IPS DF 19.7 (cell line): ENCODE results near the gene ABHD16A.

Experiments
- DNase-seq: peaks from one replicate; pipeline ENCODE4 v3.0.0-alpha.2; 2013; ENCODE audit warnings: low read depth, low spot score

ABHD16A gene

GRCh38 chr6:31730631-31731086, 27.5 kb upstream of the ABHD16A start:
- DNase-seq = no peak

GRCh38 chr6:31729979-31730630, 27.0 kb upstream of the ABHD16A start:
- no peak for DNase-seq

- DNase-seq = no peak
Observed at GRCh38 chr6:31729515-31729978, 26.4 kb upstream of the ABHD16A start.

GRCh38 chr6:31728767-31729514, 25.8 kb upstream of the ABHD16A start, which contains the start of gene DDAH2:
Gene DDAH2 (minus strand): TSS chr6:31729299. CDS start chr6:31729161, 138 bp downstream.
- DNase-seq = no peak

DNA sequence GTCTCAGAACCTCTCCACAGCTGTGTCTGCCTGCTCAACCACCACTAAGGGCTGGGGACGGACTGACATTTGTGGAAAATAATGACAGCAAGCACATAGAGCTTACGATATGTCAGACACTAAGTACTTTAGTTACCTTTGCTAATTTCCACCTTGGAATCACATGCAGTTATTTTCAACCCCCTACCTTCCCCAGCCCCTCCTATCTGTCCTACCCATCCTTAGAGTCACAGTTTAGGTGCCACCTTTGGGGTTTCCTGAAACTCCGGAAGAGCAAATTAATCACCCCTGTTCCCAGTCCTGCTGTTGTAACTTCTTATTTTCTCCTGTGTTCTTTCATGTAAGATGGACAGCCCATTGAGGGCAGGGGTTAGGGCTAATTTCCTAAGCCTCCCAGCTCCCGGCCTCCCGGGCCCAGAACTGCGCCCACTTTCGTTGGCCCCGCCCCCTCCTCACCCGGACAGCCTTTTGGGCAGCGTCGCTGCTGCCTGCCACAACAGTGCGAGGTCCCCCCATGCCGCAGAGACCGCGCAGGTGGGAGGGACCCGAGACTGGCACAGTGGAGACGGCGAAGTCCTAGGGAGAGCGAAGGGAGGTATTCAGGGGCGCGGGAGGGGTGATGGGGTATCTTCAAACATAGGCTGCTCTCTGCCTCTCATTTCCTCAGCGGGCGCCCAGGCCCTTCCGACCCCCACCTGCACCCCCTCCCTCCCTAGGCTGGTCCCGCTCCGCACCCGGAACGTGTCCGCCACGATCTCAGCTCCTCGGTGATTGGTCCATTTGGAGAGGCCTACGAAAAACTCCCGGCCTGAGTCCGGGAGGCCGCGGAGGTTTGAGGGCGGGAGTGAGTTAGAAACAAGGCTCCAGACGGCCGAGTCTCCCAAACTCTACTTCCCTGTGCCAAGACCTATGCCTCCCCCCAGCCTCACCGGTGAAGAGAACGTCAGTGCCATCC, 24.9 kb upstream of the ABHD16A start:
- no peak for DNase-seq

GRCh38 chr6:31727034-31727716, 24.1 kb upstream of the ABHD16A start:
- DNase-seq = no peak

- DNase-seq = no peak
Observed at GRCh38 chr6:31725502-31726350, 22.6 kb upstream of the ABHD16A start.

DNA sequence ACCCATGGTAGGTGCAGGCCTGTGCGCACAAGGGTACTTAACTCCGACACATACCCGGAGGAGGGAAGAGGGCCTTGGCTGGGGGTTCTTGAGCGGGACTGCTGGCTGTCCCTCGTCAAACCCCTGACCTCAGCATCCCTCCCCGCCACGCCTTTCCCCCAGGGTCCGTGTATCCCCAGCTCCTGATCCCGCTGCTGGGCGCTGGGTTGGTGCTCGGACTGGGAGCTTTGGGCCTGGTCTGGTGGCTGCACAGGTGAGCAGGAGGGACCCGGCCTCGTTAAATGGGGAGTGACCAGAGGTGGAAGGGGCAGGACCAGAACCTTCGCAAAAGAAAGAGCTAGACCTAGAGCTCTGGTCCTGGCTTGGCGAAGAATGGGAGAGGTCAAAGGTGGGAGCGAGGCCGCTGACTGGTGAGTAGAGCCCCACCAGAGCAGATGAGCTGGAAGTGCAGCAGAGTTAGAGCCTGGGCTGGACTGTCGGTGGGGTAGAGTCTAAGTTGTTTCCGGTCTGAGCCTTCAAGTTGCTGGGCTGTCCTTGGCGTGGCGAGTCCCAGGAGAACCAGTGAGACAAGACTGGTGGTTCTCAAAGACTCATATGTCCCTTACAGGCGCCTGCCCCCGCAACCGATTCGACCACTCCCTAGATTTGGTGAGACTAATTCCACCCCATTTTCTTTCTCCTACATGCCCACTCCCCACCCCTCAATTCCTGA, 21.0 kb upstream of the ABHD16A start:
- no peak for DNase-seq

GRCh38 chr6:31723245-31723979, 20.3 kb upstream of the ABHD16A start, which contains the start of gene MPIG6B:
Gene MPIG6B (plus strand): TSS chr6:31723373. CDS start chr6:31723384, 11 bp downstream.
- DNase-seq = no peak

DNA sequence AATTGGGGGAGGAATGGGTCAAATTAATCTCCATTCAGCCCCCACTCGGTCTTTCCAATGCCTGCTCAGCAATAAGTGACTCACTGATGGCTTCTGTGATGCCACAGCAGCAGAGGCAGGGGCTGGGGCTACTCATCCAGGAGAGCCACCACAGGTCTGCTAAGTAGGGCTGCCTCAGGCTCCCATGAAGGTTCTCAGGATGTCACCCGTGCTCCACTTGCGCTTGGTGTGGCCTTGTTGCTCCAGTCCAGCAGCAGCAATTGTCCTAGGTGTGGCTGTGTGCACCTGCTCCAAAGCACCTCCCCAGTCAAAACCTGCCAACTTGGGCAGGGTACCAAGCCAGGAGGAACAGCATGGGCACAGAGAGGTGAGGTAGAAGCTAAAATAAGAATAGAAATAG, 19.0 kb upstream of the ABHD16A start:
- DNase-seq = no peak

GRCh38 chr6:31721351-31722020, 18.4 kb upstream of the ABHD16A start, which contains the start of gene LY6G6C:
Gene LY6G6C (minus strand): TSS chr6:31721746. CDS start chr6:31721679, 67 bp downstream.
- no peak for DNase-seq

GRCh38 chr6:31720196-31720770, 17.2 kb upstream of the ABHD16A start:
- no peak for DNase-seq

GRCh38 chr6:31719001-31719400, 15.9 kb upstream of the ABHD16A start:
- DNase-seq = no peak

- no peak for DNase-seq
Observed at GRCh38 chr6:31718265-31718664, 15.1 kb upstream of the ABHD16A start.

DNA sequence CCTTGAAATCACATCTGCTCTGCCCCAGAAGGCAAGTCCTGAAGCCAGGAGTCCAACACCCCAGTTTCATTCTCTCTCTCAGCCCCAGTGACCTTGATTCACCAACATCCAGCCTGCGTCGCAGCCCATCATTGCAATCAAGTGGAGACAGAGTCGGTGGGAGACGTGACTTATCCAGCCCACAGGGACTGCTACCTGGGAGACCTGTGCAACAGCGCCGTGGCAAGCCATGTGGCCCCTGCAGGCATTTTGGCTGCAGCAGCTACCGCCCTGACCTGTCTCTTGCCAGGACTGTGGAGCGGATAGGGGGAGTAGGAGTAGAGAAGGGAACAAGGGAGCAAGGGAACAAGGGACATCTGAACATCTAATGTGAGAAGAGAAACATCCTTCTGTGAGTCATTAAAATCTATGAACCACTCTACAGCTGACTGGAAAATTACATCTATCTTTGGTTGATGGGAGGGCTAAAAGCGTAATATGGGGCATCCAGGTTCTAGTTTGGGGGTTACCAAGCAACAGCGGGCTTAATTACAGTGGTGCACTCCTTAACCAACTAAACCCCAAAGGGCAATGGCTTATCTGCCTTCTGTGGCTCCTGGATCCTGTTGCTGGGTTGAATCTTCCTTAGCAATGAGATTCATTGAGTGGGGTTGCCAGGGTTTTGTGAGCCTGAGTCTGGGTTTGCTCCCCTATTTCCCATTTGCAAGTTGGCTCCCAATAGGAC, 14.5 kb upstream of the ABHD16A start:
- no peak for DNase-seq

GRCh38 chr6:31715022-31715958, 12.2 kb upstream of the ABHD16A start, which contains the start of gene LY6G6D:
Gene LY6G6D (plus strand): TSS chr6:31715348. CDS start chr6:31715356, 8 bp downstream.
- no peak for DNase-seq
